ENCODE measurements around the gene CPLANE2.

GRCh38 chr1:16209847-16210407 lies 27.1 kb downstream of the CPLANE2 start:
- no peak for TF ChIP-seq CTCF (IDR thresholded peaks at IDR 0.05 in 8 of 11, conservative IDR thresholded peaks at IDR 0.05 in 3 of 11)
- TF ChIP-seq POLR2A (IDR thresholded peaks at IDR 0.05): no peak

Measured in spleen (tissue), 7 donors.